ENCODE measurements around the gene XRCC6. TPM values are rescaled to one million over a fixed set of nuclear protein-coding genes. Genes with fewer than 3 reads are reported as not detected.
"Not testable (repeated sequence)": the region's sequence is repeated elsewhere in the genome, so short reads cannot be mapped to it uniquely, and the experiment has no call there.

The XRCC6 gene
- total RNA-seq, 1 donor = 210 TPM

GRCh38 chr22:41676134-41676533 lies 55.0 kb downstream of the XRCC6 start:
- H3K4me1 ChIP-seq (ENCODE audit: insufficient read depth, low read length) = no peaks in the 10 kb centered on the region
- H3K4me3 ChIP-seq (ENCODE audit: low read length) = no peak overlapping the region
- H3K9me3 ChIP-seq (ENCODE audit: low read depth, low read length) = no peaks in the 10 kb centered on the region
- H3K27me3 ChIP-seq (ENCODE audit: insufficient read depth, low read length) = no peaks in the 10 kb centered on the region

- peaks cover 9% of the 10 kb centered on the region for H3K4me1 ChIP-seq (ENCODE audit: insufficient read depth, low read length)
- H3K4me3 ChIP-seq (ENCODE audit: low read length) = peak overlapping the region; percentile 62
- H3K9me3 ChIP-seq (ENCODE audit: low read depth, low read length) = no peaks in the 10 kb centered on the region
- no peaks in the 10 kb centered on the region for H3K27me3 ChIP-seq (ENCODE audit: insufficient read depth, low read length)
Observed at GRCh38 chr22:41681616-41682015, 60.5 kb downstream of the XRCC6 start.

- Histone ChIP-seq H3K4me3 (ENCODE audit: low read length) (peak overlapping the region; percentile 62), H3K27me3 (ENCODE audit: insufficient read depth, low read length) (no peaks in the 10 kb centered on the region)
Observed at GRCh38 chr22:41682033-41682807, 61.1 kb downstream of the XRCC6 start.

GRCh38 chr22:41683052-41683451 lies 62.0 kb downstream of the XRCC6 start:
- peaks cover 22% of the 10 kb centered on the region for H3K4me1 ChIP-seq (ENCODE audit: insufficient read depth, low read length)

More at GRCh38 chr22:41682033-41682807, 61.1 kb downstream of the XRCC6 start:
- Histone ChIP-seq H3K4me1 (ENCODE audit: insufficient read depth, low read length) (peaks cover 15% of the 10 kb centered on the region), H3K9me3 (ENCODE audit: low read depth, low read length) (no peaks in the 10 kb centered on the region)

GRCh38 chr22:41683616-41684015 lies 62.5 kb downstream of the XRCC6 start:
- Histone ChIP-seq H3K9me3 (ENCODE audit: low read depth, low read length) (no peaks in the 10 kb centered on the region), H3K4me3 (ENCODE audit: low read length) (no peak overlapping the region), H3K27me3 (ENCODE audit: insufficient read depth, low read length) (no peaks in the 10 kb centered on the region), H3K4me1 (ENCODE audit: insufficient read depth, low read length) (peaks cover 25% of the 10 kb centered on the region)

More at GRCh38 chr22:41683052-41683451, 62.0 kb downstream of the XRCC6 start:
- Histone ChIP-seq H3K27me3 (ENCODE audit: insufficient read depth, low read length) (no peaks in the 10 kb centered on the region), H3K9me3 (ENCODE audit: low read depth, low read length) (no peaks in the 10 kb centered on the region), H3K4me3 (ENCODE audit: low read length) (no peak overlapping the region)

GRCh38 chr22:41684194-41684593 lies 63.1 kb downstream of the XRCC6 start:
- Histone ChIP-seq H3K27me3 (ENCODE audit: insufficient read depth, low read length) (no peaks in the 10 kb centered on the region), H3K9me3 (ENCODE audit: low read depth, low read length) (no peaks in the 10 kb centered on the region), H3K4me3 (ENCODE audit: low read length) (no peak overlapping the region), H3K4me1 (ENCODE audit: insufficient read depth, low read length) (peaks cover 28% of the 10 kb centered on the region)

- peaks cover 27% of the 10 kb centered on the region for H3K4me1 ChIP-seq (ENCODE audit: insufficient read depth, low read length)
- not testable (repeated sequence) for H3K9me3 ChIP-seq (ENCODE audit: low read depth, low read length); H3K27me3 ChIP-seq (ENCODE audit: insufficient read depth, low read length); H3K4me3 ChIP-seq (ENCODE audit: low read length)
Observed at GRCh38 chr22:41686890-41687289, 65.8 kb downstream of the XRCC6 start.

GRCh38 chr22:41687901-41688364 lies 66.8 kb downstream of the XRCC6 start:
- Histone ChIP-seq H3K9me3 (ENCODE audit: low read depth, low read length) (no peaks in the 10 kb centered on the region), H3K4me3 (ENCODE audit: low read length) (peak overlapping the region; percentile 97), H3K4me1 (ENCODE audit: insufficient read depth, low read length) (peaks cover 26% of the 10 kb centered on the region), H3K27me3 (ENCODE audit: insufficient read depth, low read length) (no peaks in the 10 kb centered on the region)

- H3K4me3 ChIP-seq (ENCODE audit: low read length) = peak within 1 kb of the TSS; percentile 97
- no peaks in the 10 kb centered on the region for H3K27me3 ChIP-seq (ENCODE audit: insufficient read depth, low read length)
- H3K9me3 ChIP-seq (ENCODE audit: low read depth, low read length) = no peaks in the 10 kb centered on the region
- H3K4me1 ChIP-seq (ENCODE audit: insufficient read depth, low read length) = peaks cover 22% of the 10 kb centered on the region
Observed at GRCh38 chr22:41688365-41689211, 67.5 kb downstream of the XRCC6 start, which contains the start of gene SNU13. Gene SNU13 (minus strand): TSS chr22:41688867. CDS start chr22:41688796, 71 bp downstream.

GRCh38 chr22:41690476-41690875 lies 69.4 kb downstream of the XRCC6 start:
- Histone ChIP-seq H3K9me3 (ENCODE audit: low read depth, low read length) (no peaks in the 10 kb centered on the region), H3K4me1 (ENCODE audit: insufficient read depth, low read length) (peaks cover 22% of the 10 kb centered on the region)

GRCh38 chr22:41695211-41695610 lies 74.1 kb downstream of the XRCC6 start:
- Histone ChIP-seq H3K4me1 (ENCODE audit: insufficient read depth, low read length) (peaks cover 19% of the 10 kb centered on the region), H3K27me3 (ENCODE audit: insufficient read depth, low read length) (no peaks in the 10 kb centered on the region), H3K9me3 (ENCODE audit: low read depth, low read length) (no peaks in the 10 kb centered on the region), H3K4me3 (ENCODE audit: low read length) (no peak overlapping the region)

More at GRCh38 chr22:41690476-41690875, 69.4 kb downstream of the XRCC6 start:
- Histone ChIP-seq H3K4me3 (ENCODE audit: low read length) (no peak overlapping the region), H3K27me3 (ENCODE audit: insufficient read depth, low read length) (no peaks in the 10 kb centered on the region)

GRCh38 chr22:41696703-41697102 lies 75.6 kb downstream of the XRCC6 start:
- H3K4me1 ChIP-seq (ENCODE audit: insufficient read depth, low read length) = peaks cover 19% of the 10 kb centered on the region
- H3K9me3 ChIP-seq (ENCODE audit: low read depth, low read length) = no peaks in the 10 kb centered on the region
- no peak overlapping the region for H3K4me3 ChIP-seq (ENCODE audit: low read length)
- H3K27me3 ChIP-seq (ENCODE audit: insufficient read depth, low read length) = no peaks in the 10 kb centered on the region

- Histone ChIP-seq H3K9me3 (ENCODE audit: low read depth, low read length) (no peaks in the 10 kb centered on the region), H3K4me1 (ENCODE audit: insufficient read depth, low read length) (peaks cover 19% of the 10 kb centered on the region), H3K4me3 (ENCODE audit: low read length) (no peak overlapping the region), H3K27me3 (ENCODE audit: insufficient read depth, low read length) (no peaks in the 10 kb centered on the region)
Observed at GRCh38 chr22:41697126-41697775, 76.2 kb downstream of the XRCC6 start.

GRCh38 chr22:41699264-41700107 lies 78.4 kb downstream of the XRCC6 start, which contains the start of gene MEI1:
Gene MEI1 (plus strand): TSS chr22:41699503. CDS start chr22:41699539, 36 bp downstream.
- Histone ChIP-seq H3K4me3 (ENCODE audit: low read length) (no peak within 1 kb of the TSS), H3K9me3 (ENCODE audit: low read depth, low read length) (no peaks in the 10 kb centered on the region), H3K4me1 (ENCODE audit: insufficient read depth, low read length) (peaks cover 19% of the 10 kb centered on the region), H3K27me3 (ENCODE audit: insufficient read depth, low read length) (no peaks in the 10 kb centered on the region)

All from mononuclear cell (primary cell).